ENCODE results near the gene MSANTD3.
A peak's percentile ranks its signal among the peaks of the same experiment; 100 is the strongest.
"Not testable (repeated sequence)": the region's sequence is repeated elsewhere in the genome, so short reads cannot be mapped to it uniquely, and the experiment has no call there.

Gene MSANTD3

GRCh38 chr9:100428871-100429654 is 2.1 kb downstream of the MSANTD3 start:
- no peak for DNase-seq (ENCODE audit: low read depth in 2 of 2)

GRCh38 chr9:100430286-100430940 is 3.5 kb downstream of the MSANTD3 start:
- no peak for DNase-seq (ENCODE audit: low read depth in 2 of 2)

DNA sequence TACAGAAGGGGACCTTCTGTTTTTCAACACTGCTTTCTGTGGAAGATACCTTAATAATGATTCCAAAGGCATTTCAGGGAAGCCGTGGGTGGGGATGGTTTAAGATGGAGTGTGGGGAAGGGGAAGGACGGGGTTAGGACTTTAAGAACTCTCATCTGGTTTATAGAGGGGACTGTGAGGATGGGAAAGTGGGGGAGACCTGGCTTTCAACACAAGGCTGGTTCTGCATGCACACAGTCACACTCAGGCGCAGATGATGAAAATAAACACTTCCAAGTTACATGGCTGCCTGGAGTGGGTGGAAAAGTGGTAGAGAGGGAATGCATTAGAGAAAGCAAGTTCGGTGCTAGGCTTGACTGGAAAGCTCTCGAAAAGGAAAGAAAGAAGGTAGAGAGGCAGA is 4.9 kb downstream of the MSANTD3 start:
- no peak for DNase-seq (ENCODE audit: low read depth in 2 of 2)

- no peak for DNase-seq (ENCODE audit: low read depth in 2 of 2)
Observed at GRCh38 chr9:100432736-100433135, 5.8 kb downstream of the MSANTD3 start.

DNA sequence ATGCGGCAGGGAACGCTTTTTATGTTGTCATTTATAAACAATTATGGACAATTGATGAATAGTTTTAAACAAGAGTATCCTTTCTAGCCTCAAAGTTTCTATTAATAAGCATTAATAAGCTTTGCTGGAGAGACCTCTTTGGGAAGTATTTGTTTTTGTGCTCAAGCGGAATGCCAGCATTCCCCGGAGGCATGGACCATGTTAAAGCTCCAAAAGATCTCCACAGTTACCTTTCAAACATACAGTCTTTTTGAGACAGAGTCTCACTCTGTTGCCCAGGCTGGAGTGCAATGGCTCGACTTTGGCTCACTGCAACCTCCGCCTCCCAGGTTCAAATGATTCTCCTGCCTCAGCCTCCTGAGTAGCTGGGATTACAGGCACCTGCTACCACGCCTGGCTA is 9.6 kb downstream of the MSANTD3 start:
- no peak for DNase-seq (ENCODE audit: low read depth in 2 of 2)

- peak; percentile 36 for DNase-seq (ENCODE audit: low read depth in 2 of 2)
Observed at GRCh38 chr9:100437860-100438805, 11.2 kb downstream of the MSANTD3 start.

DNA sequence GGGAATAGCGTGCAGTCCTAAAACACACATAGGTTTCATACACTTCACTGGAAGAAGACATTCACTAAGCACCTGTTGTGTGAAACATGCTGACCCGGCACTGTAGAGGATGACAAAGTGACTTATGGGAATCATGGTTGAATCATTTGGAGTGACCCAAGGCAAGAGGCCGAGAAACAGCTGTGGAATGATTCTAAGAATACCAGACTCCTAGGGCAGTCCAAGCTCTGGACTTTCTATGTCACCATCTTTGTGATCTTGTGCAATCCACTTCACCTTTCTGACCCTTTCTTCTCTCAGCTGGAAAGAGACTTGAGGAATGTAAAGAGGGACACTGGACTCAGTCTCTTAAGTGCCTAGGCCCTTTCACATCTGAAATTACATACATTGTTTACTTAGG is 13.1 kb downstream of the MSANTD3 start:
- DNase-seq (ENCODE audit: low read depth in 2 of 2) = no peak

DNA sequence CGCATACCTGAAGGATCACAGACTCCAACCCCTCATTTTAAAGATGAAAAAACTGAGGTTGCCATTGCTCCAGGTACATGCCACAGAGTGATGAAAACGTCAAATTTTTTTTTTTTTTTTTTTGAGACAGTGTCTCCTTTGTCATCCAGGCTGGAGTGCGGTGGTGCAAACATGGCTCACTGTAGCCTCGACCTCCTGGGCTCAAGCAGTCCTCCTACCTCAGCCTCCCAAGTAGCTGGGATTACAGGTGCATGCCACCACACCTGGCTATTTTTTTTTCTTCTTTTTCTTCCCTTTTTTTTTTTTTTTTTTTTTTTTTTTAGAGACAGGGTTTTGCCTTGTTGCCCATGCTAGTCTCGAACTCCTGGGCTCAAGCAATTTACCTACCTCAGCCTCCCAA is 13.5 kb downstream of the MSANTD3 start:
- DNase-seq (ENCODE audit: low read depth in 2 of 2) = not testable (repeated sequence)

DNA sequence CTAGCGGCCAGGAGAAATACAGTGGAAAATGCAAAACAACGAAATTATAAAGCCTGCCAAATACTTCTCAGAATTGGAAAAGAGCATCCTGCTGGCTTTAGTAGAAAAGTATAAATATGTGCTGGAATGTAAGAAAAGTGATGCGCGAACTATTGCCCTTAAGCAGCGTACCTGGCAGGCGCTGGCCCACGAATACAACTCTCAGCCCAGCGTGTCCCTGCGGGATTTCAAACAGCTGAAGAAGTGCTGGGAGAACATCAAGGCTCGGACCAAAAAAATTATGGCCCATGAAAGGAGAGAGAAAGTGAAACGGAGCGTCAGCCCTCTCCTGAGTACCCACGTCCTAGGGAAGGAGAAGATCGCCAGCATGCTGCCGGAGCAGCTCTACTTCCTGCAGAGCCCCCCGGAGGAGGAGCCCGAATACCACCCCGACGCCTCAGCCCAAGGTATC is 15.0 kb downstream of the MSANTD3 start:
- DNase-seq (ENCODE audit: low read depth in 2 of 2) = no peak

- DNase-seq (ENCODE audit: low read depth in 2 of 2) = no peak
Observed at GRCh38 chr9:100443781-100444768, 17.1 kb downstream of the MSANTD3 start.

DNA sequence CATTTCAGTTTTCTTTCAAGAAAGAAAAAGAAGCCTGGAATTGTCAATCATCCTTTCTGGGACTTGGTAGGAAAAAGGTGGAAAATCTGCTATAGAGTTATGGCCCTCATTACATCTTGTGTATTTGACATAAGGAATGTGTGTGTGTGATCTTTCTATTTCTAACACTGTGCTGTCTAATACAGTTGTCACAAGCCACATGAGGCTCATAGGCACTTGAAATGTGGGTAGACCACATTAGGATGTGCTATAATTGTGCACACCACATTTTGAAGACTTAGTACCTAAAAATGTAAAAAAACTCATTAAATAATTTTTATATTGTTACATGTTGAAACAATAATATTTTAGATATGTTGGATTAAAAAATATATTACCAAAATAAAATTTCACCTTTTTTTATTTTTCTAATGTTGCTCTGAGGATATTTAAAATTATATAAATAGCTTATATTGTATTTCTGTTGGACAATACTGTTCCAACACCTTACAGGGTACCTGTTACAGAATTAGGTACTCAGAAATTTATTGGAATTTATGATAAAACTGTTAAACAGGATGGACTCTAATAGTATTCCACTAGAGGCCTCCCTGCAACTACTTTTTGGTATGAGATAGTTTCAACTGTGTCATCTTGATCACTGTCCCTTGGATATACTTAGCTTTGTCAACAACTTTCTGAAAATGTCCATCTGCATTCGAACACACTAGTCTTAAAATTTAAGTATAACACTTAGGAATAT is 18.4 kb downstream of the MSANTD3 start:
- DNase-seq (ENCODE audit: low read depth in 2 of 2) = no peak

- DNase-seq (ENCODE audit: low read depth in 2 of 2) = no peak
Observed at GRCh38 chr9:100445903-100446549, 19.1 kb downstream of the MSANTD3 start.

- DNase-seq (ENCODE audit: low read depth in 2 of 2) = no peak
Observed at GRCh38 chr9:100447041-100447440, 20.1 kb downstream of the MSANTD3 start.

DNA sequence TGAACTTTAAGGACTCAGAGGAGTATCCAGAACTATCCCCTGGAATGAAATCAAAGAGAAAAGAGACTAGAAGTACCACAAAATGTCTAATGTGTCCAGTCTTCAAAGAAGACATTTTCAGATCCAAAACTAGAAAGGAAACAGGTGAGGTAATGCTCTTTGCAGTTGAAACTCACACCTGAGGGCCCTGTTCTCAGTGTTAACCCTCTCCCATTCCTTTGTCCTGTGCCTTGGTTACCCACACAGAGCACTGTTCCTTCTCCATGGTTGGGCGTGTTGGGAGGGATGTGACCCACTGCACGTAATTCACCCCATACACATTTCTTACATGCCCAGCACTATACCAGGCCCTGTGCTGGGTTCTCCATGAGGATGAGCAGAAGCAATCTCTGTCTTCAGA is 21.3 kb downstream of the MSANTD3 start:
- no peak for DNase-seq (ENCODE audit: low read depth in 2 of 2)

GRCh38 chr9:100449420-100449819 is 22.5 kb downstream of the MSANTD3 start:
- no peak for DNase-seq (ENCODE audit: low read depth in 2 of 2)

DNA sequence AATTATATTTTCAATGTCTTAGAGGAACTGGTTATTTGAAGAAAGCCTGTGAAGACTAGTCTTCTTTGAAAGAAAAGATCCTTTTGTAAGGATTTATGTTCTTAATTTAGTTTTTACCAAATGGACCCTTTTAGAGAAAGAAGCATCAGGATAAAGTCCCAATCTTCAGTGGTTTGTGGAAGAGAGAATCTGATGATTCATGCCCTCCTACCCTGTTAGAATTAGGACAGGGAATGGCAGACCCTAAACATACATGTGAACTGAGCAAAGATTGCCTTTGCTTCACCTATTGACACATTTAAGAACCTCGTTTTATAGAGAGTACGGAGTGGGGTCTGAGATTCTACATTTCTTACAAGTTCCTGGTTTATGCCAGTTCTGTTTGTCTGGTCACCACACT is 26.0 kb downstream of the MSANTD3 start:
- DNase-seq (ENCODE audit: low read depth in 2 of 2) = no peak

GRCh38 chr9:100455470-100455869 is 28.5 kb downstream of the MSANTD3 start:
- DNase-seq (ENCODE audit: low read depth in 2 of 2) = no peak

- DNase-seq (ENCODE audit: low read depth in 2 of 2) = no peak
Observed at GRCh38 chr9:100457517-100457916, 30.6 kb downstream of the MSANTD3 start.

DNA sequence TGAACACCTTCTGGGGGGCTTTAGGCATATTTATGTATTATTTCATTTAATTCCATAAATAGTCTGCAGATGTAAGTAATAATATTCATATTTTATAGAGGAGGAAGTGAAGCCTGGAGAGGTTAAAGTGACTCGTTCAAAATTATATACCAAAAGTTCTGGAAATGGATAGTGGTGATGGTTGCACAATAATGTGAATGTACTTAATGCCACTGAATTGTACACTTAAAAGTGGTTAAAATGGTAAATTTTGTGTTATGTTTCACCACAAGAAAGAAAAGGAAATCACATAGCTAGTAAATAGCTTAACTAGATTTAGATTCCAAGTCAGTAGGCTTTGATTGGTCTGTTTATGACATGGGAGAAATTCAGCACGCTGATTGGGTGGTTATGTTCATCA is 33.0 kb downstream of the MSANTD3 start:
- no peak for DNase-seq (ENCODE audit: low read depth in 2 of 2)

- DNase-seq (ENCODE audit: low read depth in 2 of 2) = no peak
Observed at GRCh38 chr9:100465274-100465673, 38.3 kb downstream of the MSANTD3 start.
